HepG2 (cell line): ENCODE data around the gene RNF213. TPM values are rescaled to one million over a fixed set of nuclear protein-coding genes. Genes with fewer than 3 reads are reported as not detected.

Experiments used
- ADNP ChIP-seq: sonication (generic); formaldehyde crosslinking; IDR thresholded peaks from 2 replicates; pipeline ENCODE4 v1.4.0; 2020; ENCODE audit warnings: missing genetic modification reagents
- FOXA1 ChIP-seq, 2 experiments: fragments of 450-650 bp in 1 of 2; sonication (generic) in 1 of 2; formaldehyde crosslinking in 1 of 2; IDR thresholded peaks; 2 replicates each; pipeline versions ENCODE4 v1.4.0 to v1.6.1; 2016 to 2020; ENCODE audit warnings: missing genetic modification reagents in 1 of 2
- FOXM1 ChIP-seq: sonication (generic); formaldehyde crosslinking; IDR thresholded peaks from 2 replicates; pipeline ENCODE4 v1.5.0; 2020; ENCODE audit warnings: missing genetic modification reagents
- HES4 ChIP-seq: sonication (generic); formaldehyde crosslinking; IDR thresholded peaks from 2 replicates; pipeline ENCODE4 v1.9.0; 2021; ENCODE audit warnings: mild to moderate bottlenecking, missing genetic modification reagents, borderline replicate concordance
- HIVEP1 ChIP-seq: sonication (generic); formaldehyde crosslinking; IDR thresholded peaks from 2 replicates; pipeline ENCODE4 v1.4.0; 2020; ENCODE audit warnings: mild to moderate bottlenecking, missing genetic modification reagents
- MTA1 ChIP-seq: sonication (generic); formaldehyde crosslinking; IDR thresholded peaks from 2 replicates; pipeline ENCODE4 v1.4.0; 2020; ENCODE audit warnings: missing genetic modification reagents, mild to moderate bottlenecking, borderline replicate concordance
- MTERF4 ChIP-seq: sonication (generic); formaldehyde crosslinking; IDR thresholded peaks from 2 replicates; pipeline ENCODE4 v1.8.0; 2023; ENCODE audit warnings: mild to moderate bottlenecking, missing genetic modification reagents
- NCOA1 ChIP-seq: sonication (generic); formaldehyde crosslinking; IDR thresholded peaks from 2 replicates; pipeline ENCODE4 v1.9.0; 2021; ENCODE audit warnings: missing genetic modification reagents
- POLR2G ChIP-seq: fragments of 200-400 bp; formaldehyde crosslinking; IDR thresholded peaks from 2 replicates; pipeline ENCODE4 v1.6.1; 2018; ENCODE audit warnings: mild to moderate bottlenecking, low read depth, low read length, moderate library complexity
- SAFB2 ChIP-seq: sonication (generic); formaldehyde crosslinking; IDR thresholded peaks from 2 replicates; pipeline ENCODE4 v1.5.1; 2020; ENCODE audit warnings: missing genetic modification reagents, low read depth, mild to moderate bottlenecking, borderline replicate concordance
- TAF1 ChIP-seq: sonication (generic); formaldehyde crosslinking; IDR thresholded peaks from 2 replicates; pipeline ENCODE4 v1.4.0; 2020; ENCODE audit warnings: missing genetic modification reagents
- TRIM24 ChIP-seq: sonication (generic); formaldehyde crosslinking; IDR thresholded peaks from 2 replicates; pipeline ENCODE4 v1.8.0; 2022; ENCODE audit warnings: mild to moderate bottlenecking, missing genetic modification reagents
- YEATS4 ChIP-seq: sonication (generic); formaldehyde crosslinking; IDR thresholded peaks from 2 replicates; pipeline ENCODE4 v1.4.0; 2020; ENCODE audit warnings: missing genetic modification reagents, borderline replicate concordance
- YY1 ChIP-seq: IDR thresholded peaks from 2 replicates; pipeline ENCODE4 v1.6.1; 2011; ENCODE audit warnings: low read length, low read depth, moderate library complexity, mild to moderate bottlenecking; ENCODE audit not compliant: insufficient read depth, insufficient replicate concordance
- ZBTB25 ChIP-seq: IDR thresholded peaks from 2 replicates; pipeline ENCODE4 v1.6.1; 2018; ENCODE audit warnings: missing genetic modification reagents
- ZBTB42 ChIP-seq: sonication (generic); formaldehyde crosslinking; IDR thresholded peaks from 2 replicates; pipeline ENCODE4 v1.5.0; 2020; ENCODE audit warnings: mild to moderate bottlenecking, missing genetic modification reagents
- ZNF331 ChIP-seq: sonication (generic); formaldehyde crosslinking; IDR thresholded peaks from 2 replicates; pipeline ENCODE4 v1.4.0; 2020; ENCODE audit warnings: missing genetic modification reagents
- ZNF33B ChIP-seq: sonication (generic); formaldehyde crosslinking; IDR thresholded peaks from 2 replicates; pipeline ENCODE4 v1.5.1; 2020; ENCODE audit warnings: mild to moderate bottlenecking, missing genetic modification reagents
- ZNF563 ChIP-seq: sonication (generic); formaldehyde crosslinking; IDR thresholded peaks from 2 replicates; pipeline ENCODE4 v1.8.0; 2022; ENCODE audit warnings: mild to moderate bottlenecking, moderate library complexity, missing genetic modification reagents
- ZNF569 ChIP-seq: sonication (generic); formaldehyde crosslinking; IDR thresholded peaks from 2 replicates; pipeline ENCODE4 v1.5.0; 2020; ENCODE audit warnings: mild to moderate bottlenecking, missing genetic modification reagents, moderate library complexity, borderline replicate concordance
- ZNF577 ChIP-seq: sonication (generic); formaldehyde crosslinking; IDR thresholded peaks from 2 replicates; pipeline ENCODE4 v1.4.0; 2020; ENCODE audit warnings: mild to moderate bottlenecking, low read depth, missing genetic modification reagents, borderline replicate concordance
- ZNF616 ChIP-seq: sonication (generic); formaldehyde crosslinking; IDR thresholded peaks from 2 replicates; pipeline ENCODE4 v1.5.0; 2020; ENCODE audit warnings: low read depth, mild to moderate bottlenecking, missing genetic modification reagents
- ZNF678 ChIP-seq: sonication (generic); formaldehyde crosslinking; IDR thresholded peaks from 2 replicates; pipeline ENCODE4 v1.4.0; 2020; ENCODE audit warnings: mild to moderate bottlenecking, missing genetic modification reagents
- ZNF788 ChIP-seq: sonication (generic); formaldehyde crosslinking; IDR thresholded peaks from 2 replicates; pipeline ENCODE4 v1.5.0; 2020; ENCODE audit warnings: mild to moderate bottlenecking, missing genetic modification reagents, borderline replicate concordance
- polyA plus RNA-seq, 8 experiments: library from polyadenylated mRNA; depleted of rRNA in 3 of 8; stranded (reverse) in 7 of 8; unstranded in 1 of 8; fragments of >200 nt; fragmentation: Illumina TruSeq in 4 of 8; extraction: Trizol in 4 of 8; gene quantifications; 2 replicates each; pipeline versions ENCODE4 v1.2.1 to v1.2.3, GENCODE V29; 2011 to 2016; ENCODE audit warnings: low read depth in 4 of 8, missing spikeins in 1 of 8, mixed read lengths in 1 of 8; ENCODE audit not compliant: insufficient read depth in 1 of 8
- total RNA-seq, 5 experiments: library from RNA; depleted of rRNA; stranded (reverse); fragments of >200 nt; fragmentation: Illumina TruSeq; extraction: Trizol; gene quantifications; 2 replicates each; pipeline ENCODE4 v1.2.3, GENCODE V29; 2016; ENCODE audit warnings: low read depth in 1 of 5
- TF ChIP-seq, protein P1 (sequence below): sonication (generic); formaldehyde crosslinking; IDR thresholded peaks from 2 replicates; pipeline ENCODE4 v1.5.0; 2020; ENCODE audit warnings: missing genetic modification reagents, mild to moderate bottlenecking, borderline replicate concordance
- TF ChIP-seq, protein P2 (sequence below): sonication (generic); formaldehyde crosslinking; IDR thresholded peaks from 2 replicates; pipeline ENCODE4 v1.5.0; 2020; ENCODE audit warnings: missing genetic modification reagents

Gene RNF213
- total and polyA plus RNA-seq, 2 of the 13 experiments (the other 11 are each of a cell fraction or from before 2014, with no cell fraction given), result 38.6 to 38.7 TPM

- TF ChIP-seq ZNF616 (no peak; the same call in 1 of the 2 replicates), MTERF4 (CRISPR knock-in tag) (peak; percentile 88; the same call in 1 of the 2 replicates), TRIM24 (CRISPR knock-in tag) (no peak), ZBTB25 (no peak), POLR2G (peak; percentile 71), YEATS4 (CRISPR knock-in tag) (peak; percentile 51; the same call in 1 of the 2 replicates), ZNF678 (CRISPR knock-in tag) (no peak; the same call in 1 of the 2 replicates), YY1 (peak; percentile 86), SAFB2 (CRISPR knock-in tag) (peak; percentile 79), ADNP (CRISPR knock-in tag) (no peak), ZNF33B (0 out of 2 replicates have a peak, but pooled peaks have one; percentile 65), ZNF563 (CRISPR knock-in tag) (peak; percentile 80), ZNF569 (CRISPR knock-in tag) (no peak), TAF1 (CRISPR knock-in tag) (peak; percentile 80), ZBTB42 (no peak), ZNF331 (CRISPR knock-in tag) (0 out of 2 replicates have a peak, but pooled peaks have one; percentile 43), HES4 (peak; percentile 60), FOXA1 (IDR thresholded peaks at IDR 0.05) (no peak), FOXA1 (CRISPR knock-in tag; IDR thresholded peaks at IDR 0.05) (no peak), ZNF788 (CRISPR knock-in tag) (no peak), ZNF577 (no peak), FOXM1 (CRISPR knock-in tag) (no peak), NCOA1 (no peak), HIVEP1 (CRISPR knock-in tag) (no peak; the same call in 1 of the 2 replicates), MTA1 (CRISPR knock-in tag) (peak; percentile 55; the same call in 1 of the 2 replicates)
- TF ChIP-seq, protein P1, sequence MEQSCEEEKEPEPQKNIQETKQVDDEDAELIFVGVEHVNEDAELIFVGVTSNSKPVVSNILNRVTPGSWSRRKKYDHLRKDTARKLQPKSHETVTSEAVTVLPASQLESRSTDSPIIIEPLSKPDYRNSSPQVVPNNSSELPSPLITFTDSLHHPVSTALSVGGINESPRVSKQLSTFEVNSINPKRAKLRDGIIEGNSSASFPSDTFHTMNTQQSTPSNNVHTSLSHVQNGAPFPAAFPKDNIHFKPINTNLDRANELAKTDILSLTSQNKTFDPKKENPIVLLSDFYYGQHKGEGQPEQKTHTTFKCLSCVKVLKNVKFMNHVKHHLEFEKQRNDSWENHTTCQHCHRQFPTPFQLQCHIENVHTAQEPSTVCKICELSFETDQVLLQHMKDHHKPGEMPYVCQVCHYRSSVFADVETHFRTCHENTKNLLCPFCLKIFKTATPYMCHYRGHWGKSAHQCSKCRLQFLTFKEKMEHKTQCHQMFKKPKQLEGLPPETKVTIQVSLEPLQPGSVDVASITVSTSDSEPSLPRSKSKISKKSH (CRISPR knock-in tag), result peak; percentile 88
- TF ChIP-seq, protein P2, sequence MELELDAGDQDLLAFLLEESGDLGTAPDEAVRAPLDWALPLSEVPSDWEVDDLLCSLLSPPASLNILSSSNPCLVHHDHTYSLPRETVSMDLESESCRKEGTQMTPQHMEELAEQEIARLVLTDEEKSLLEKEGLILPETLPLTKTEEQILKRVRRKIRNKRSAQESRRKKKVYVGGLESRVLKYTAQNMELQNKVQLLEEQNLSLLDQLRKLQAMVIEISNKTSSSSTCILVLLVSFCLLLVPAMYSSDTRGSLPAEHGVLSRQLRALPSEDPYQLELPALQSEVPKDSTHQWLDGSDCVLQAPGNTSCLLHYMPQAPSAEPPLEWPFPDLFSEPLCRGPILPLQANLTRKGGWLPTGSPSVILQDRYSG, result 0 out of 2 replicates have a peak, but pooled peaks have one; percentile 35
Observed at GRCh38 chr17:80220054-80220735, 40.5 kb upstream of the RNF213 start, which contains the start of the genes SGSH and SLC26A11 (continued).
